Stimulated activated CD4-positive, alpha-beta T cell treated with anti-CD3 and anti-CD28 coated beads, Interleukin-12 subunit alpha, Interleukin-12 subunit beta, amount 100 ng/mL, for 4 hours (primary cell): ENCODE measurements around the gene HNRNPF.

Experiments used
- DNase-seq: peaks from one replicate; pipeline ENCODE4 v3.0.0-alpha.2; 2020

HNRNPF gene

DNA sequence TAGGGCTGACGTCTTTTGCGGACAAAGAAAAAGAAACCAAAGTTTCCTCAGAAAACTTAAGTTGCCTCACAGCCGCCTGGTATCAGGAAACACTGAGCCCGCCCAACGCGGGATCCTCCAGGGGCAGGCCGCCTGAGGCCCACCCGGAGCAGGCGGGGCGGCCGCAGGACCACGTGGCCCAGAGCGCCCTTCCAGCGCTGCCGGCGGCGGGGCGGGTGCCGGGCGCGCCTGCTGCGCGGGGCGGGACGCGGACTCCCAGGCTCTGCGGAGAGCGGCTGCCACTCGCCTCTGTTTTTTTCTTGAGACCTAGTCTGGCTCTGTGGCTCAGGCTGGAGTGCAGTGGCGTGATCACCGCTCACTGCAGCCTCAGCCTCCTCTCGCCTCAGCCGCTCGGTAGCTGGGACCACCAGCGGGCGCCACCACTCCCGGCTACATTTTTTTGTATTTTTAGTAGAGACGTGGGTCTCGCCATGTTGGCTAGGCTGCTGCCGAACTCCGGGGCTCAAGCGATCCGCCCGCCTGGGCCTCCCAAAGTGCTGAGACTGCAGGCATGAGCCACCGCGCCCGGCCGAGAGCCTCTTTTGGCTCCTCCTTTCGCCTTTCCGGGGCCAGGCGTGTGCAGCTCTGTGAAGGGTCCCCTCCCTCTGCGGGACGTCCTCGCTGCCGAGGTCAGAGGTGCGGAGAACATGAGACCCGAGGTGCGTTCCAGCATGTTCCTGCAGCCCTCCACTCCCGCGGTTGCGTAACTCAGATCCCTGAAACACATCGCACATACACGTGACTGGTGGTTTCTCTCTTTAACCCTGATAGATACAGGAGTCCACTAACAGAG, 11.6 kb upstream of the HNRNPF start:
- DNase-seq = peak; percentile 74

DNA sequence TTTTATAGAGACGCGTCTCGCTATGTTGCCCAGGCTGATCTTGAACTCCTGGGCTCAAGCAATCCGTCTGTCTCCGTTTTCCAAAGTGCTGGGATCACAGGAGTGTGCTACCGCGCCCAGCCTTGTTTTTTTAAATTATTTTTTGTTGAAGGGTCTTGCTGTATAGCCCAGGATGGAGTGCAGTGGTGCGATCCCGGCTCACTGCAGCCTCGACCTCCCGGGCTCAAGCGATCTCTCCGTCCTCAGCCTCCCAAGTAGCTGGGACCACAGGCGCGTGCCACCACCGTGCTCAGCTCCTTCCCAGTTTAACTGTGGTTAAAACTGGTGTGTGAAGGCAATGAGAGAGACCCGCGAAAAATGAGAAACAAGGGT, 11.0 kb upstream of the HNRNPF start:
- DNase-seq = no peak

DNA sequence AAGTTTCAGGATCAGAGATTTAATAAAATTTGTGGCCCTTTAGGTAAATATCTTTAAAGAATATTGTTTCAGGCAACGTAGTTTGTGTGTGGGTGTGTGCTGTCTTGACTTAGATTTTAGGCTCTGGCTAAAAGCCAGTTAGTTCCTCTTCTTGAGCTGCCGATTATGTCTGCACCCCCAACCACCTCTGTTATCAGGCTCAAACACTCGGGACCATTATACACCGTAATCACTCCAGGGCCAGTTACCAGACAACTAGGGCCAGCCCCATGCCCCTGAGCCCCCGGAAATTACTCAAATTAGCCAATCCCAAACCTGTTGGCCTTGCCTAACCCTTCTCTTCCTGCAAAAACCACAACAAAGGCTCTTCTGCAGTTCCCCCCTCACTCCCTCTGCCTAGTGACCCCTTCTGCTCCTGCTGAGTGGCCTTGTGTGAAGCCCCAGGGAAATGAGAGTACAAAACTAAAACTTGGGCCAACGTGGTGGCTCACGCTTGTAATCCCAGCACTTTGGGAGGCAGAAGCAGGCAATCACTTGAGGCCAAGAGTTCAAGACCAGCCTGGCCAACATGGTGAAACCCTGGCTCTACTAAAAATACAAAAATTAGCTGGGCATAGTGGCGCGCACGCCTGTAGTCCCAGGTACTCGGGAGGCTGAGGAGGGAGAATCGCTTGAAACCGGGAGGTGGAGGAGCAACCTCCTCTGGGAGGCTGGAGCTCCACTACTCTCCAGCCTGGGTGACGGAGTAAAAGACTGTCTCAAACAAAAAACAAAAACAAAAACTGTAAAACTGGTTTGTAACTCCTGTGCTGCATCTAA, 9.2 kb upstream of the HNRNPF start:
- DNase-seq = no peak

DNA sequence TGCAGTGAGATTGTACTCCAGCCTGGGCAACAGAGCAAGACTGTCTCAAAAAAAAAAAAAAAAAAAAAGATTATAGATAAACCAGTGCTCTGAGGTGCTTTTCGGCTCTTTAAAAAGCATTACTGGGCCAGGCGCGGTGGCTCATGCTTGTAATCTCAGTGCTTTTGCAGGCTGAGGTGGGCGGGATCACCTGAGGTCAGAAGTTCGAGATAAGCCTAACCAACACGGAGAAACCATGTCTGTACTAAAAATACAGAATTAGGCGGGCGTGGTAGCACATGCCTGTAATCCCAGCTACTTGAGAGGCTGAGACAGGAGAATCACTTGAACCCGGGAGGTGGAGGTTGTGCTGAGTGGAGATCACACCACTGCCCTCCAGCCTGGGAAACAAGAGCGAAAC, 6.6 kb upstream of the HNRNPF start:
- DNase-seq = no peak

DNA sequence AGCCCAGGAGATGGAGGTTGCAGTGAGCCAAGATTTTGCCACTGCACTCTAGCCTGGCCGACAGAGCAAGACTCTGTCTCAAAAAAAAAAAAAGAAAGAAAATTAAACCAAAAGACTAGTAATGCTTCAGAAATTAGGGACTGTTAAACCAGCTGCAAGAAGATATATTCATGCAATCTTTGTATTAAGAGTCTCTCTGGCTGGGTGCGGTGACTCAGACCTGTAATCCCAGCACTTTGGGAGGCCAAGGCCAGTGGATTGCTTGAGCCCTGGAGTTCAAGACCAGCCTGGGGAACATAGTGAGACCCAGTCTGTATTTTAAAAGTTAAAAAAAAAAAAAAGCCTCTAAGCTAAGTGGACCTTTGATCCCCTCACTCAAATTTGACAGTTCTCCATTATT, 2.5 kb upstream of the HNRNPF start:
- no peak for DNase-seq

DNA sequence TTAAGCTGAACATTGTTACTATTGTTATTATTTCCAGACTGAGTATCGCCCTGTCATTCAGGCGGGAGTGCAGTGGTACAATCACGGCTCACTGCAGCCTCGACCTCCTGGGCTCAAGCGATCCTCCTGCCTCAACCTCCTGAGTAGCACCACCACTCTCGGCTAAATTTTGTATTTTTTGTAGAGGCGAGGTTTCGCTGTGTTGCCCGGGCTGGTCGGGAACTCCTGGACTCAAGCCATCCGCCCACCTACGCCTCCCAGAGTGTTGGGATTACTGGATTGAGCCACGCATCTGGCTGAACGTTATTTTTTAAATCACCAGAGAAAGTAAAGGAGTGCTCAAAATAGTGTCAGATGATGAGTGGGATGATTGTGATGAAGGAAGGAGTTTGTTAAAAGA, 1.4 kb upstream of the HNRNPF start:
- no peak for DNase-seq

DNA sequence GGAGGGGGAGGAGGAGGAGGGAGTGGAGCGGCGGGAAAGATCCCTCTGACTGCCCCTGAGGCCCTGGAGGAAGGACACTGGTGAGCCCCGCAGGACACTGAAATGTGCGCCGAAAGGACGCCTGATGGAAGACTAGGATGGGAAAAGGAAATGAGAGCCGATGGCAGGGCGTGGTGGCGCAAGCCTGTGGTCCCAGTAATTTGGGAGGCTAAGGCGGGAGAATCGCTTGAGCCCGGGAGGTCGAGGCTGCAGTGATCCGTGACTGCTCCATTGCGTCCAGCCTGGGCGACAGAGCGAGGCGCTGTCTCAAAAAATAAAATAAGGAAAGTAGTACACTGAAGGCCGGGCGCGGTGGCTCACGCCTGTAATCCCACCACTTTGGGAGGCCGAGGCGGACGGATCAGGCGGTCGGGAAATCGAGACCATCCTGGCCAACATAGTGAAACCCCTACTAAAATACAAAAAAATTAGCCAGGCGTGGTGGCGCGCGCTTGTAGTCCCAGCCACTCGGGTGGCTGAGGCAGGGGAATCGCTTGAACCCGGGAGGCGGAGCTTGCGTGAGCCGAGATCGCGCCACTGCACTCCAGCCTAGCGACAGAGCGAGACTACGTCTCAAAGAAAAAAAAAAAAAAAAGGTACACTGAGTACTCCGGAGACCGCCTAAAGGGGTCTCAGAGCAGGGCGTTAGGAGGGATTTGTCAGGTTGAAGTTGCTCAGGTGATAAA, 561 bp upstream of the HNRNPF start:
- peak; percentile 58 for DNase-seq

DNA sequence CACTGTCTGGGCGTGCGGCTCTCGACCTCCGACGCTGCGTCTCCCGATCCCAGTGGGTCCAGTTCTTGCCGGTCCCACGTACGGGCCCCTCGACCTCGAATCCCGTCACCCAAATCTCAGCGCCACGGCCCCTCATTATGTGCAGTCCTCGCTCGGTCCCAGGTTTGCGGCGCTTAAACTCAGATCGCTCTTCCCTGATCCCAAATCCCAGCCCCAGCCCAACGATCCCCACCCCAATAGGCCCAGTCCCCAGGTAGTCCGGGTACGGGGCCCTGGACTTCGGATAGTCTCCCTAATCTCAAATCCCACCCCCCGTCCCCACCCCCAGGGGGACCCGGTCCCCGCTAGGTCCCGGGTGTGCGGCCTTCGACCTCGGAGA, 666 bp downstream of the HNRNPF start:
- no peak for DNase-seq

DNA sequence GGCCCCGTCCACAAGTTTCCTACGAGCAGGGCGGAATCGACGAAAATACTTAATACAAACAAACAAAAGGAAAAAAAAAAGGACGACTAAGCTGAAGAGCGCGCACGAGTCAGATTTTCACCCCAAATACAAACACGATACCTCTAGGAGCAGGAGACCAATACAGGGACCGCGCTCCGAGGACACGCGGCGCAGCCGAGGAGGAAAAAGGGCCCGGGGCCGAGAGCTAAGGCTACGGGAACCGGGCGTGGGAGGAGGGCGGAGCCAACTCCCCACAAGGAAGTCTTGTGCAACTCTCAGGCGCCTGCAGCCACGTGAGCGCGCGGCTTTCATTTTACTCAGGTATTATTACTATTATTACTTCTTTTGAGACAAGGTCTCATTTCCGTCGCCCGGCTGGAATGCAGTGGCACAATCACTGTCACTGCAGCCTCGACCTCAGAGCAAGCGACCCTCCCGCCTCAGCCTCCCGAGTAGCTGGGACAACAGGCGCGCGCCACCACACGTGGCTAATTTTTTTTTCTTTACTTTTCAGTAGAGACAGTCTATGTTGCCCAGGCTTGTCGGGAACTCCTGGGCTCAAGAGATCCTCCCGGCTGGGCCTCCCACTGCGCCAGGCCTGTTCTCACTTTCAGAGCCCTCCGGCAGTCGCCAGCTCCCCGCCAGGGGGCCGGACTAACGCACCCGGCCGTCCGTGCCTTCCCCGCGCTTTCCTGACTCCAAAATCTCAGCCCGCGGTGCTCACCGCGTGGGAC, 1.2 kb downstream of the HNRNPF start:
- peak; percentile 91 for DNase-seq

DNA sequence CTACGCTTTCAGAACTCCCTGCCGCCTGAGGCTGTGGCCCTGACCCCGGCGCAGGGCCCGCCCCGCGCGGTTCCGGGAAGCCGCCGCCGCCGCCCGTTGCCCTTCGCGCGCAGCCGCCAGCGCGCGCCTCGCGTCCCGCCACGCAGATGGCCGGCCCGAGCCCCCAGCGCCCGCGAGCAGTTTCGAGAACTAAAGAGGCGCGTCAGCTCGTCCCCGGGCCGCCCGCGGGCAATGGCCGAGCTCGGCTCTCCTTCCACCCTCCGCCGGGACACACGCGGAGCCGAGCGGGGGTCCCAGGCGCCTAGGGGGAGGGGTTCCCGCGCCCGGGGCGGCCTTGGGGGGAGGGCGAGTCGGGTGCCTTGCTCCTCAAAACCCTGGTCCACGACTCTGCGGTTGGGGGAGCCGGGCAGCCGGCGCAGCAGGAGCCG, 1.8 kb downstream of the HNRNPF start:
- peak; percentile 47 for DNase-seq

DNA sequence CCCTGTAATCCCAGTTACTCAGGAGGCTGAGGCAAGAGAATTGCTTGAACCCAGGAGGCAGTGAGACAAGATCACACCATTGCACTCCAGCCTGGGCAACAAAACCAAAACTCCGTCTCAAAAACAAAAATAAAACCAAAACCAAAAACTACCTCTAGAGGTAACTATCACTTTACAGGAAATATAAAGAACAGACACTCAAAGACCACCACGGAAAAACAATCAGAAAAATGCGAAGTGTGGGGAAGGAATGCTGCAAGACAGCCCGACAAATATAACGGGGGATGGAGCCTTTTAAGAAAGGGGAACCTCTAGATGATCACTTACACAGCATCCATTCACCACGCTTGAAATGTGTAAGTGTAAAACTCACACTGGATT, 4.3 kb downstream of the HNRNPF start:
- DNase-seq = no peak

DNA sequence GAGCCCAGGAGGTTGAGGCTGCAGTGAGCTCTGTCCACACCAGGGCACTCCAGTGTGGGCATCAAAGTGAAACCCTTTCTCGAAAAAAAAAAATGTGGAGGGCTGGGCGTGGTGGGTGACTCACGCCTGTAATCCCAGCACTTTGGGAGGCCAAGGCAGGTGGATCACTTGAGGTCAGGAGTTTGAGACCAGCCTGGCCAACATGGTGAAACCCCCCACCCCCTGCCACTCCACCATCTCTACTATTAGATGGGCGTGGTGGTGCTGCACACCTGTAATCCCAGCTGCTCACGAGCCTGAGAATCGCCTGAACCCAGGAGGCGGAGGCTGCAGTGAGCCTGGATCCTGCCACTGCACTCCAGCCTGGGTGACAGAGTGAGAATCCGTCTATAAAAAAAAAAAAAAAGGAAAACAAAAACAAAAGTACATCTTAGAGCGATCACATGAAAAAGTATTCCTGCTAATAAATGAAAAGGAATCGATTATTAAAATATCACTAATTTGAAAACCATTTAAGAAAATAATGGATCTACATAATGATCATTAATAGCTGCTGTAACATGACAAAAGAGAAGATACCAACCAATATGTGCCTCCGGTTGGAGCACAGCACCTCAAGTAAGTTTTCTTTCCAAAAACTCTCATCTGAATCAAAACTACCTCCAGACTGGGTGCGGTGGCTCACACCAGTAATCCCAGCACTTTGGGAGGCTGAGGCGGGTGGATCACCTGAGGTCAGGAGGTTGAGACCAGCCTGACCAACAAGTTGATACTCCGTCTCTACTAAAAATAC, 4.9 kb downstream of the HNRNPF start:
- no peak for DNase-seq

DNA sequence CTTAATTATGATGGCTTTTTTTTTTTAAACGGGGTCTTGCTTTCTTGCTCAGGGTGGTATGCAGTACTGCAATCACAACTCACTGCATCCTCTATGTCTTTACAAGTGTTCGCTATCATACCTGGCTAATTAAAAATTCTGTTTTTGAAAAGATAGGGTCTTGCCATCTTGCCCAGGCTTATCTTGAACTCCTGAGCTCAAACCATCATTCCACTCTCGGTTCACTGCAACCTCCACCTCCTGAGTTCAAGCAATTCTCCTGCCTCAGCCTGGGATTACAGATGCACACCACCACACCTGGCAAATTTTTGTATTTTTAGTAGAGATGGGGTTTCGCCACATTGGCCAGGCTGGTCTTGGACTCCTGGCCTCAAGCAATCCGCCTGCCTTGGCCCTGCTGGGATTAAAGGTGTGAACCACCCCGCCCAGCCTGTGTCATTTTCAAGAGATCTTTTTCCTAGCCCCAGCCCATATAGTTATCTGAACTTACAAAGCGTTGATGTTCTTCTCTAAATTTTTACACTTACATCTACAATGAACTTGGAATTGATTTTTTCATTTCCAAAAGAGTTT, 6.0 kb downstream of the HNRNPF start:
- DNase-seq = no peak

DNA sequence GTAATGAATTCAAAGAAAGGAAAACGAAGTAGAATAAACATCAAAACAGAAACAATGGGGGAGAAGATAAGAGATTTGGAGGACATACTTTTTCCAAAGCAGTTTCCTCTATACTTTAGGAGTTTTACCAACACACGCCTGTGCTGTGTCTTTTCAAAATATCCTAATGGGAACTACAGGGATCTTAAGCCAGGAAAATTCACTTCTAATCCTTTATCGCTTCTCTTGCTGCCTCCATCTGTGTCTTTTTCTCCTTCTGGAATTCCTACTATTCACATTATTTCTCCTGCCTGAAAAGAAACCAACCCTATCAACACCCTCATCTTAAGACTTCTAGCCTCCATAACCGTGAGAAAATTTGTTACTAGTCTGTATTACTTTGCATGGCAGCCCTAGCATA, 6.8 kb downstream of the HNRNPF start:
- no peak for DNase-seq

DNA sequence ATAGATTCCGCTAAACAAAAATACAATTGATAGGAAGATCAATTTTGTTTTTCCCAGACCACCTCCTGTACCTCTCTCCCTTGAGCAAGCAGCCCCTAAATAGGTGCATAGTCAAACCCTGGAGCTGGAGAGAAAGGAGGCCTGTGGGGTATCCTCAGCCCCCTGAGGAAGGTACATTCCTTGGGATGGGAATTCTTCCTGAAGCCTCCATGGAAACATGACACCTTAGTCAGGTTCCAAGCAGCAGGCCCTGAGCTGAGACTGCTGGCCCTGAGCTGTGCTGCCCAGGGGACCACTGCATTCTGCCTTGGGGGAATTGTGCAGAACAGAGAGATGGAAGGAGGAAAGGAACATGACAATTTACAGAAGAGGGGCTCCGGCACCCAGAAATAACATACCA, 7.4 kb downstream of the HNRNPF start:
- DNase-seq = no peak

DNA sequence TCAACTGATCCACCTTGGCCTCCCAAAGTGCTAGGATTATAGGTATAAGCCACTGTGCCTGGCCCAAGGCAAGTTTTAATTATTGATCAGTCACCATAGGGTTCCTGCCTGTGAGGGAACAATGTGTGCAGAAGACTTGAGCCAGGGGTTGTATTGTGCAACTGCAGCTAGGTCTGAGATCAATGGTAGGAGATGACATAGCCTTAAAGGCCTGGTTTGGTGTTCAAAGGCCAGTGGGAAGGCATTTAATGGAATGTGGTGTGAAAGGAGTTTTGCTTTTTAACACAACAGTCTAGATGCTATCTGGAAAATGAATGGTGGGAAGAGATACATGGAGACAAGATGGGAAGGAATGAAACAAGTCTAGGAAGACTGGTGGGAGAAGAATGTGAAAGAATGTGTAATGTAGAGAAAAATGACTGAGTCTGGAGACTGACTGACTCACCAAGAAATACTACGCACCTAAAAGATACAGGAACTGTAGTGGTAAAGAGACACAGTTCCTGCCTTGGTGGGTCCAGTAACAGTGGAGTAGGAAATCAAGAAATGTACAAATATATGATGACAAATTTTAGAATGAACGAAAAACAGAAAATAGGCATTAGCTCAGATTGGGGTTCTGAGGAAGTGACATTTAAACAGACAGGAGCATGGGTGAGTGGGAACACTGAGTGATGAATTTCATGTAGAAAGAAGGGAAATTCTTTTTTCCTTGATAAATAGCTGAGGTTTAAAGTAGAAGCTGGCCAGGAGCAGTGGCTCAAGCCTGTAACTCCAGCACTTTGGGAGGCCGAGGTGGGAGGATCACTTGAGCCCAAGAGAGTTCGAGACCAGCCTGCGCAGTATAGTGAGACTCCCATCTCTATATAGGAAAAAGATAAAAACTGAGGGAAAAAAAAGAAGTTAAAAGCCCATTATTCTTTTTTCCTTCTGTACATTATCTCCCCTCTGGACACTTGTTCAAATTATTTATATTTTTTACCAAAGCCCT, 9.4 kb downstream of the HNRNPF start:
- DNase-seq = no peak

DNA sequence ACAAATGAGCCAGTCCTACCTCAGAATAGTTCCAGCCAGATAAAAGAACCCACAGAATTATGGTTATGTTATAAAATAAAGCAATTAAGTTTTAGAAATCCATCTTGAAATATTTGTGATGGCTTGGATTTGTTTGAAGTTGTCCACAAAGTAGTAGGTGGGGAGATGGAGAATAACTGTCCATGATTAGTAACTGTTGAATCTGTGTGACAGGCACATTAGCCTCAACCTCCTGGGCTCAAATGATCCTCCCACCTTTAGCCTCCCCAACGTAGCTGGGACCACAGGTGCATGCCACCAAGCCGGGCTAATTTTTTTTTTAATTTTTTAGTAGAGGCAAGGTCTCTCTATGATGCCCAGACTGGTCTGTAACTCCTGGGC, 10.1 kb downstream of the HNRNPF start:
- DNase-seq = no peak

DNA sequence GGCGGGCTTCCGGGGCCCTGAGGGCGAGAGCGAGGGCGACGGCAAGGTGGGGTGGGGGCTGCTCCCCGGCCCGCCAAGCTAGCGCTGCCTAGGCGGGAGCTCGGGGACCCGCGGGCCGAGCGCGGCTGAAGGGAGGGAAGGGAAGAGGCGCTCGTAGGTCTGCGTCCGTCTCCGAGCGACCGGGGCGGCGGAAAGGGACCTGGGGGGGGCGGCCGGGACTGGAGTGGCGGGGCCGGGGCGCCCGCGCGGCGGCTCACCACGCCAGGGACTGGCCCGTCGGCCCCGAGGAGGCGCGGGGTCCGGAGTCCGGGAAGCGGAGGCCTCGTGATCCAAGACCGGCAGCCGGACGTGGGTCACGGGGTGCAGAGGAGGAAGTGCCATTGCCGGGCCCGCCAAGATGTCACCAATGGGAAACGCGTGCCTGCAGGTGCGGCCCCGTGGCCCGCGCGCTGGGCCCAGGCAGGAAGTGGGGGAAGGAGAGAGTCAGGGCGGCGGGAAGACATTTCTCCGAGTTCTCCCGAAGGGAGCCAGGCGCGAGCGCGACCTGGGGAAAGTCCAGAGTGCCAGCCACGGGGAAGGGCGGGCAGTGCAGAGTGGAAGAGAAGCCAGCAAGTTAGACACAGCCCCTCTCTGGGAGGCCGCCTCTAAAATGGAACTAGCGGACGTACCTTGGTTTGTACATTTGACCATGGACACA, 11.9 kb downstream of the HNRNPF start:
- peak; percentile 69 for DNase-seq

DNA sequence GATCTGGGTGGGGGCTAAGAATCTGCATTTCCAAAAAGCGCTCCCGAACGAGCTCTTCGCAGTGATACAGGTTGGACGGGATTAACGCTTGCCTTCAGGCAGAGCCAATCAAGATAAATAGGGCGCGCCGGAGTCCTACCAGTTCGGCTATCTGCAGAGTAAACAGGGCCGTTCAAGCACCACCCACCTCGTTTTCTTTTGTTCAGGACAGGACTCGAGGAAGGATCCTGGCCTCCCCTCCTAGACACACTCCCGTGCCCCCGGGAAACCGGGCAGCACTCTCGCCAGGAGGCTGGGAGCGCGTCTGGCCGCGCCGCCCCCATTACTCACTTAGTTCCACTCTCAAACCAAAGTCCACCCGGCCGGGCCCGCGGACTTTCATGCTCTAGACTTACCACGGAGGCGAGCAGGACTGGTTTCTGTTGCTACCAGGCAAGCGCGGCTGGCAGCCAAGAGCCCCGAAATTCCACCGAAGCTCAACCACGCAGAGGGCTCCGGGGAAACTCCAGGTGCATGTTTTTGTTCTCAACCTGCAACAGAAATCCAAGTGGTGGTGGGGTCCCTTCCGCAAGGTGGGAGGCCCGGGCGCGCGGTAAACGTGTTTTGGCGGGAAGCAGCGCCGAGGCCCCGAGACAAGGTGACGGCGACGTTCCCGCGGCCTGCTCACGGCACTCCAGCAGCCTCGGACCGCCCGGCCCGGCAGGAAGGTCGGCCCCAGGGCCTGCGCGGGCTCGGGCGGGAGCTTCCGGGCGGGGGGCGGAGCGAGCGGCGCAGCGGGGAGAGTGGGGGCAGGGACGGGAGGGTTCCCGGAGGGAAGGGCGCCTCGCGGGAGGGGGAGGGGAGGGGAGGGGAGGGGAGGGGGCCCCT, 12.7 kb downstream of the HNRNPF start:
- peak; percentile 75 for DNase-seq
